ENCODE results near the gene SLC25A43.
A peak's percentile ranks its signal among the peaks of the same experiment; 100 is the strongest.
"Not testable (repeated sequence)": the region's sequence is repeated elsewhere in the genome, so short reads cannot be mapped to it uniquely, and the experiment has no call there.

Gene SLC25A43

GRCh38 chrX:119398974-119399771 is at the start of gene SLC25A43:
TSS of gene SLC25A43 (plus strand) at chrX:119399336. CDS start at chrX:119399404, 68 bp downstream.
- peak; percentile 26 for DNase-seq

- no peak for DNase-seq
Measured at GRCh38 chrX:119359618-119360382, 39.3 kb upstream of the SLC25A43 start.

GRCh38 chrX:119361451-119361850 is 37.7 kb upstream of the SLC25A43 start:
- not testable (repeated sequence) for DNase-seq

GRCh38 chrX:119362074-119362473 is 37.1 kb upstream of the SLC25A43 start:
- DNase-seq, result not testable (repeated sequence)

GRCh38 chrX:119363391-119363790 is 35.7 kb upstream of the SLC25A43 start:
- no peak for DNase-seq

GRCh38 chrX:119371861-119372260 is 27.3 kb upstream of the SLC25A43 start:
- DNase-seq, result not testable (repeated sequence)

GRCh38 chrX:119374736-119375135 is 24.4 kb upstream of the SLC25A43 start:
- DNase-seq, result no peak

GRCh38 chrX:119375561-119375960 is 23.6 kb upstream of the SLC25A43 start:
- DNase-seq, result no peak

GRCh38 chrX:119376312-119376711 is 22.8 kb upstream of the SLC25A43 start:
- no peak for DNase-seq

GRCh38 chrX:119381349-119381944 is 17.7 kb upstream of the SLC25A43 start:
- no peak for DNase-seq

GRCh38 chrX:119382606-119383005 is 16.5 kb upstream of the SLC25A43 start:
- no peak for DNase-seq

- DNase-seq, result not testable (repeated sequence)
Measured at GRCh38 chrX:119386685-119387084, 12.5 kb upstream of the SLC25A43 start.

GRCh38 chrX:119387426-119387825 is 11.7 kb upstream of the SLC25A43 start:
- DNase-seq, result not testable (repeated sequence)

- DNase-seq, result no peak
Measured at GRCh38 chrX:119389214-119389613, 9.9 kb upstream of the SLC25A43 start.

GRCh38 chrX:119389871-119390501 is 9.2 kb upstream of the SLC25A43 start:
- no peak for DNase-seq

GRCh38 chrX:119391279-119391678 is 7.9 kb upstream of the SLC25A43 start:
- DNase-seq, result peak; percentile 17

GRCh38 chrX:119393144-119393543 is 6.0 kb upstream of the SLC25A43 start:
- DNase-seq, result no peak

GRCh38 chrX:119398587-119398973 is 556 bp upstream of the SLC25A43 start:
- peak; percentile 1 for DNase-seq

GRCh38 chrX:119399772-119400101 is 601 bp downstream of the SLC25A43 start:
- DNase-seq, result no peak

- DNase-seq, result no peak
Measured at GRCh38 chrX:119401569-119401968, 2.4 kb downstream of the SLC25A43 start.

GRCh38 chrX:119402588-119402987 is 3.5 kb downstream of the SLC25A43 start:
- DNase-seq, result no peak

GRCh38 chrX:119406776-119407175 is 7.6 kb downstream of the SLC25A43 start:
- no peak for DNase-seq

GRCh38 chrX:119407681-119408080 is 8.5 kb downstream of the SLC25A43 start:
- no peak for DNase-seq

Measured in CD4-positive, alpha-beta T cell treated with Interleukin-17A for 1 hour (primary cell).